AG04450 (cell line): ENCODE results near the gene IFIT2. TPM values are rescaled to one million over a fixed set of nuclear protein-coding genes. Genes with fewer than 3 reads are reported as not detected.

Experiments used
- CTCF ChIA-PET: fragments of 300-600, 350-600 bp; formaldehyde crosslinking; extraction: SDS; loops from one replicate; lab custom pipeline; 2022; ENCODE audit warnings: antibody characterized with exemption, inconsistent platforms; lab: Charles Lee
- POLR2A ChIA-PET: fragments of 350-600 bp; formaldehyde crosslinking; extraction: SDS; loops from one replicate; lab custom pipeline; 2021; ENCODE audit warnings: antibody characterized with exemption, inconsistent platforms; lab: Yijun Ruan, JAX
- DNase-seq: peaks from one replicate; pipeline ENCODE4 v3.0.0-alpha.2; 2011; ENCODE audit warnings: low read depth, low spot score
- H3K27ac ChIP-seq: one replicate; pipeline ENCODE4 v1.5.1; 2012; ENCODE audit warnings: low read depth, low read length, control low read depth
- H3K27me3 ChIP-seq: one replicate; pipeline ENCODE4 v1.6.0; 2012; ENCODE audit warnings: low read length; ENCODE audit not compliant: control insufficient read depth, insufficient read depth
- H3K4me3 ChIP-seq: 2 replicates; pipeline ENCODE4 v1.5.1; 2011; ENCODE audit warnings: mild to moderate bottlenecking, low read depth, low read length, control low read depth
- H3K9me3 ChIP-seq: 2 replicates; pipeline ENCODE4 v1.5.1; 2012; ENCODE audit warnings: low read length; ENCODE audit not compliant: control insufficient read depth, insufficient read depth
- polyA plus RNA-seq: library from polyadenylated mRNA; depleted of rRNA; stranded (reverse); fragments of >200 nt; gene quantifications from 2 replicates; pipeline ENCODE4 v1.2.3, GENCODE V29; 2011
- TF ChIP-seq, protein P1 (sequence below): IDR thresholded peaks from 2 replicates; pipeline ENCODE4 v1.5.1; 2011; ENCODE audit warnings: low read depth, low read length, control low read depth, inconsistent platforms

The IFIT2 gene
- polyA plus RNA-seq, 1 experiment: 3.8 TPM

DNA sequence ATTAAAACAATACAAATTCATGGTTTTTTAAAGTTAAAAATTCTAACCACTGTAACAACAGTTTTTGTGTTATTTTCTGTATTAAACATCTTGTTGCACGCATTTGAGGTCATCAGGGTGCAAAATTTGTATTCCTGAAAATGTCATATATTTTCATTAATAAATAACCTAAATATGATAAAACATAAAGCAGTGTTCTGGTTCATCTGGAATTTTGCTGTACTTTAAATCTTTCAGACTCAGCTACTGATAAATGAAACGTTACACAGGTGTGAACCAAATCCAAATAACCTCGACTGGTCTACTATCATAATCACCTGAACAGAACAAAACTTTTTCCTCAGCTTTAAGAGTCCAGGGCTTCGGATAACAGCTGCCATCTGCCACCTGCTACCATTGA is 6.9 kb downstream of the IFIT2 start:
- H3K4me3 ChIP-seq: no peak overlapping the region
- ChIA-PET POLR2A (no interaction called here), CTCF (interaction anchor here (1.1 kb wide), 1 partner anchor 60 kb away, joined by 3 read pairs; no protein-coding TSS in a partner anchor)
- no peaks in the 10 kb centered on the region for H3K9me3 ChIP-seq
- TF ChIP-seq, protein P1, sequence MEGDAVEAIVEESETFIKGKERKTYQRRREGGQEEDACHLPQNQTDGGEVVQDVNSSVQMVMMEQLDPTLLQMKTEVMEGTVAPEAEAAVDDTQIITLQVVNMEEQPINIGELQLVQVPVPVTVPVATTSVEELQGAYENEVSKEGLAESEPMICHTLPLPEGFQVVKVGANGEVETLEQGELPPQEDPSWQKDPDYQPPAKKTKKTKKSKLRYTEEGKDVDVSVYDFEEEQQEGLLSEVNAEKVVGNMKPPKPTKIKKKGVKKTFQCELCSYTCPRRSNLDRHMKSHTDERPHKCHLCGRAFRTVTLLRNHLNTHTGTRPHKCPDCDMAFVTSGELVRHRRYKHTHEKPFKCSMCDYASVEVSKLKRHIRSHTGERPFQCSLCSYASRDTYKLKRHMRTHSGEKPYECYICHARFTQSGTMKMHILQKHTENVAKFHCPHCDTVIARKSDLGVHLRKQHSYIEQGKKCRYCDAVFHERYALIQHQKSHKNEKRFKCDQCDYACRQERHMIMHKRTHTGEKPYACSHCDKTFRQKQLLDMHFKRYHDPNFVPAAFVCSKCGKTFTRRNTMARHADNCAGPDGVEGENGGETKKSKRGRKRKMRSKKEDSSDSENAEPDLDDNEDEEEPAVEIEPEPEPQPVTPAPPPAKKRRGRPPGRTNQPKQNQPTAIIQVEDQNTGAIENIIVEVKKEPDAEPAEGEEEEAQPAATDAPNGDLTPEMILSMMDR: no peak
- H3K27me3 ChIP-seq: no peaks in the 10 kb centered on the region
- H3K27ac ChIP-seq: no peak overlapping the region
- DNase-seq: no peak

DNA sequence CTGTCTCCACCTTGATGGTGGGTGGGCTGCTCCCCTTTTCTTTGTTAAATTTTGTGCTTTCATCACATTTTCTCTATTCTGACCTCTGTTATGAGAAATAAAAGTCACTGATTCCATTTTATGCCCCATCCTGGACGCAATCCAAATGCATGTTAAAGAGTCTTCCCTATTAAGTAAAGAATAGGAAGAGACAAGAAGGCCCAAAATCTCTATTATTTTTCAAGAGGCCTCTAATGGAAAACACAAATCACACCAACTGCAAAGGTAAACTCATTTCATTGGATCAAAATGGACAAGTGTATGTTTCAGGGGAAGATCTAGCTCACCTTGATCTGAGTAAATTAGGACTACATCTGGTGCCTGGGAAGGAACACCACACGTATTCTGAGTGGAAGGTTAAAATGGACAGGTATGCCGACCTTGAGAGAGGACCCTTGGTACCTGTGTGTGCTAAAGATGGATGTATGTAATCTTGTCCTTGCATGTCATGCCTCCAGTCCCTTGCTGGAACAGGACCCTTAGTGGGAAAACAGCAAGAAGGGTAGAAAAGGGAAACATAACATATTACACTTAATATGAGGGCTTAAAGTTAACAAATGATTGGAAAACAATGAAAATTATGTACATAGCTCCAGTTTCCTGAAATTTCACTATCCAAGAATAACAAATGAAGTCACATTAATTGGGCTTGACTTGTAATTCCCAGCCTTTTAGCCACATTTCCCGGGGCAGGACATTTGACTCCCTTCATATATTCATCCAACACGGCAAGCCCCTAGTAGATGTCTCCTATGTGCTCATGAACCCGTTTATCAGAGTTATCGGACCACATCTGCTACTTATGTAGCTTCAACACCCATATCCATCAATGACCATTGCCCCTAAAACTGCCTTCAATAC is 7.6 kb downstream of the IFIT2 start:
- ChIA-PET POLR2A (no interaction called here), CTCF (interaction anchor here (0.6 to 1.1 kb wide), 2 partner anchors 60 to 61 kb away, joined by 3 read pairs; no protein-coding TSS in a partner anchor)
- TF ChIP-seq, protein P1: no peak
- DNase-seq: no peak
- H3K27ac ChIP-seq: no peak overlapping the region
- no peaks in the 10 kb centered on the region for H3K27me3 ChIP-seq
- H3K9me3 ChIP-seq: no peaks in the 10 kb centered on the region
- H3K4me3 ChIP-seq: no peak overlapping the region

DNA sequence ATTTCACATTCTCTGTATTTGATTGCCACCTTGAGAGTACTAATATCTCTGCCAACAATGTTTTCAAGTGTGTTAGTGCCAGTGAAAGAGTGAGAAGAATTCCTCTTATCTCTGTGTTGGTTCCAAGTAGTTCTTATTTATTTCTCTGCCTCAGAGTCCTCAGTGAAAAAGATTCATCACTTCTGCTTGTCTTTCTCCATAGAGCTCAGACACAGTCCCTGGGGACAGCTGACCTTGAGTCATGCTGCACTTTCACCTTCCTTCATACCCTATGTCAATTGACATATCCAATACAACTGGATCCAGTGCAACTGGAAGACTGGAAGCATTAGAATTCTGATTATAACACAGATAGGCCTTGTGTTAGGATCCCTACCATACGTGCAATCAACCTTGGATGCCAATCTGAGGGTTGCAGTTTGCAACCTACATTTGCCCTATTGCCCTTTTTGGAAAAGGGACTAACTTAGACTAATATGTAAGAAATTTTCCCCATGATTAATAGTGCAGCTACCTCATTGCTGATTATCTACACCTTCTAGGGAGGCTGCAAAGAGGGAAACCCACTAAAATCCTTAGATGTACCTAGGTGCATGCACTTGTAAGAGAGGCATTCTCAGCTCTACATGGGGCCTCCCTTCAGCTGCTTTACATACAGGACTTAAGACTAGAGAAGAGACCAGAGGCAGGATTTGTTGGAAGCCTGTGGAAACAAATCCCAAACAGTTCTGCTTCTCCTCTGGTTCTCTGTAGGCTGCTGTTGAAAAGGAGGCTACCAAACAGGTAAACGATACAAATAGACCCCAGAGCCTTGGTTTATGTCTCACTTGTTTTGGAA is 8.4 kb downstream of the IFIT2 start:
- TF ChIP-seq, protein P1: no peak
- no peaks in the 10 kb centered on the region for H3K9me3 ChIP-seq
- no peak overlapping the region for H3K4me3 ChIP-seq
- no peak for DNase-seq
- ChIA-PET CTCF (interaction anchor here (0.6 kb wide), 1 partner anchor 60 kb away, joined by 3 read pairs; no protein-coding TSS in a partner anchor), POLR2A (no interaction called here)
- no peaks in the 10 kb centered on the region for H3K27me3 ChIP-seq
- H3K27ac ChIP-seq: no peak overlapping the region

DNA sequence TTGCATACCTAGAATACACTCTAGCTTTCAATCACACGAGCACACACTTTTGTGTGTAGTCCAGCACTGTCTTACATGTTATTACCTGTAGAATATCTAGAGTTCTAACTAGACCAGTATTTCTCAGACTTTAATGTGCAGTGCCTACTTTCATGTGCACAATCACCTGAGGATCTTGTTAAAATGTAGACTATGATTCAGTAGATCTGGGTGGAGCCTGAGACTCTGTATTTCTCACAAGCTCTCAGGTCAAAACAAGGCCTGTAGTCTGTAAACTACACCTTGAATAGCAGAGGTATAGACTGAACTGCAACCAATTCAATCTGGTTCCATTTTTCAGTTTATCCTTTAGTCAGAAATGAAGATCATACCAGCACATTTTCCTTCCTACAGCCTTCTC is 11.1 kb downstream of the IFIT2 start:
- CTCF ChIA-PET: interaction anchor here (1.2 kb wide), 1 partner anchor 56 kb away, joined by 3 read pairs; no protein-coding TSS in a partner anchor
- H3K9me3 ChIP-seq: no peaks in the 10 kb centered on the region
- POLR2A ChIA-PET: no interaction called here
- no peak overlapping the region for H3K27ac ChIP-seq
- DNase-seq: no peak
- no peak overlapping the region for H3K4me3 ChIP-seq
- no peaks in the 10 kb centered on the region for H3K27me3 ChIP-seq
- TF ChIP-seq, protein P1: no peak
